Mesendoderm (in vitro differentiated cells): ENCODE data around the gene PAX1.

Source experiments
- DNase-seq: peaks from one replicate; pipeline ENCODE4 v3.0.0; 2013
- H2AK5ac ChIP-seq: 2 replicates; pipeline ENCODE4 v1.6.1; 2013; ENCODE audit warnings: low read length, inconsistent platforms
- H2BK120ac ChIP-seq: 2 replicates; pipeline ENCODE4 v1.6.1; 2013; ENCODE audit warnings: low read depth, mild to moderate bottlenecking, low read length, moderate library complexity, mixed read lengths
- H2BK15ac ChIP-seq: replicated peaks from 2 replicates; pipeline ENCODE4 v1.6.1; 2013; ENCODE audit warnings: low read depth, mild to moderate bottlenecking, moderate library complexity
- H2BK5ac ChIP-seq: 2 replicates; pipeline ENCODE4 v1.6.1; 2013; ENCODE audit warnings: low read length, inconsistent platforms
- H3K18ac ChIP-seq: 2 replicates; pipeline ENCODE4 v1.6.1; 2013; ENCODE audit warnings: mild to moderate bottlenecking, low read length, mixed read lengths
- H3K23ac ChIP-seq: one replicate; pipeline ENCODE4 v1.6.1; 2013; ENCODE audit warnings: low read length
- H3K27ac ChIP-seq: 2 replicates; pipeline ENCODE4 v1.5.1; 2013; ENCODE audit warnings: low read depth, mild to moderate bottlenecking, inconsistent platforms, low read length, moderate library complexity
- H3K27me3 ChIP-seq: 2 replicates; pipeline ENCODE4 v1.6.1; 2013; ENCODE audit warnings: low read length, control low read depth, mild to moderate bottlenecking, inconsistent platforms; ENCODE audit not compliant: insufficient read depth, poor library complexity
- H3K36me3 ChIP-seq: 2 replicates; pipeline ENCODE4 v1.6.1; 2013; ENCODE audit warnings: low read length, inconsistent platforms; ENCODE audit not compliant: control insufficient read depth, insufficient read depth
- H3K4ac ChIP-seq: one replicate; pipeline ENCODE4 v1.6.1; 2013; ENCODE audit warnings: low read depth, mild to moderate bottlenecking, low read length, moderate library complexity
- H3K4me1 ChIP-seq: 2 replicates; pipeline ENCODE4 v1.6.1; 2013; ENCODE audit warnings: low read depth, low read length, inconsistent platforms; ENCODE audit not compliant: control insufficient read depth
- H3K4me2 ChIP-seq: 2 replicates; pipeline ENCODE4 v1.6.1; 2013; ENCODE audit warnings: low read length
- H3K4me3 ChIP-seq: 2 replicates; pipeline ENCODE4 v1.5.1; 2013; ENCODE audit warnings: mild to moderate bottlenecking, low read length
- H3K56ac ChIP-seq: one replicate; pipeline ENCODE4 v1.6.1; 2013; ENCODE audit warnings: low read length
- H3K79me1 ChIP-seq: 2 replicates; pipeline ENCODE4 v1.6.1; 2013; ENCODE audit warnings: low read length, inconsistent platforms
- H3K79me2 ChIP-seq: 2 replicates; pipeline ENCODE4 v1.6.1; 2013; ENCODE audit warnings: mild to moderate bottlenecking, low read length; ENCODE audit not compliant: control insufficient read depth, insufficient read depth
- H3K9ac ChIP-seq: 2 replicates; pipeline ENCODE4 v1.6.1; 2013; ENCODE audit warnings: low read length, inconsistent platforms
- H4K5ac ChIP-seq: one replicate; pipeline ENCODE4 v1.6.1; 2013; ENCODE audit warnings: low read length
- H4K8ac ChIP-seq: one replicate; pipeline ENCODE4 v1.6.1; 2013; ENCODE audit warnings: low read depth, mild to moderate bottlenecking, control low read depth, low read length, moderate library complexity
- WGBS: extraction: QIAGEN DNeasy Blood & Tissue Kit; methylation state at CpG from one replicate; pipeline ENCODE4 v1.1.7; 2013; ENCODE audit warnings: low lambda C conversion rate, missing lambda C conversion rate; ENCODE audit not compliant: insufficient coverage; ENCODE audit errors: extremely low coverage; 5-methylcytosine and 5-hydroxymethylcytosine counted together

Gene PAX1

GRCh38 chr20:21739161-21739560 is 33.7 kb downstream of the PAX1 start:
- Histone ChIP-seq H2BK15ac (no peak overlapping the region), H3K9ac (no peak overlapping the region), H3K18ac (no peak overlapping the region), H4K8ac (no peak overlapping the region), H3K27me3 (no peaks in the 10 kb centered on the region), H3K4ac (no peak overlapping the region), H4K5ac (no peak overlapping the region), H3K79me2 (no peaks in the 10 kb centered on the region), H3K79me1 (no peaks in the 10 kb centered on the region), H3K4me3 (no peak overlapping the region), H3K4me1 (no peaks in the 10 kb centered on the region), H3K4me2 (no peak overlapping the region), H2BK5ac (no peak overlapping the region), H3K27ac (no peak overlapping the region), H3K23ac (no peak overlapping the region), H2AK5ac (no peak overlapping the region), H2BK120ac (no peak overlapping the region), H3K36me3 (no peaks in the 10 kb centered on the region), H3K56ac (no peak overlapping the region)
- WGBS, result no CpG with 5 or more reads among the region's 3 CpGs
- no peak for DNase-seq

DNA sequence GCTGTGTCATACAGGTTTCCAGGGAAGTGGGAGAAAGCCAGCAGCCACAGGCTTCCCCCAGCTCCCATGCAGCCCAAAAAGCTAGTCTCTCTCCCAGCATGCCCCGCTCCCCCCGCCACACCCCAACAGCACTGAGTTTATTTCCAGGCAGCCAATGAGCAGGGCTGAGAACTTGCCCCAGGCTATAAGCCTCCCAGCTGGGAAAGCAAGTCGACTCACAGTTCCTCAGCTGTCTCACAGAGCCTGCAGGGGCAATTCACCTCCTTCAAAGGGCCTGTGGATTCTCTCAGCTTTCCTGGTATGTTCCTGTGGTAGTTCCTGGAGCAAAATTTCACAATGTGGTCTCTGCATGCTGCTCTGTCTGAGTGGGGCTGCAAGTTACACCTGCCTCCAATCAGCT is 34.2 kb downstream of the PAX1 start:
- no CpG with 5 or more reads among the region's 3 CpGs for WGBS
- no peak overlapping the region for H3K4ac ChIP-seq
- no peak overlapping the region for H3K4me2 ChIP-seq
- no peak overlapping the region for H4K5ac ChIP-seq
- no peak overlapping the region for H3K56ac ChIP-seq
- no peak overlapping the region for H2BK15ac ChIP-seq
- H3K4me1 ChIP-seq, result no peaks in the 10 kb centered on the region
- no peak overlapping the region for H3K4me3 ChIP-seq
- peak; percentile 57 for DNase-seq
- H3K36me3 ChIP-seq, result no peaks in the 10 kb centered on the region
- H3K9ac ChIP-seq, result no peak overlapping the region
- H3K23ac ChIP-seq, result no peak overlapping the region
- no peak overlapping the region for H3K18ac ChIP-seq
- no peak overlapping the region for H2BK120ac ChIP-seq
- H3K79me2 ChIP-seq, result no peaks in the 10 kb centered on the region
- H3K27me3 ChIP-seq, result no peaks in the 10 kb centered on the region
- no peak overlapping the region for H2AK5ac ChIP-seq
- no peak overlapping the region for H2BK5ac ChIP-seq
- H3K27ac ChIP-seq, result no peak overlapping the region
- H3K79me1 ChIP-seq, result no peaks in the 10 kb centered on the region
- H4K8ac ChIP-seq, result no peak overlapping the region

DNA sequence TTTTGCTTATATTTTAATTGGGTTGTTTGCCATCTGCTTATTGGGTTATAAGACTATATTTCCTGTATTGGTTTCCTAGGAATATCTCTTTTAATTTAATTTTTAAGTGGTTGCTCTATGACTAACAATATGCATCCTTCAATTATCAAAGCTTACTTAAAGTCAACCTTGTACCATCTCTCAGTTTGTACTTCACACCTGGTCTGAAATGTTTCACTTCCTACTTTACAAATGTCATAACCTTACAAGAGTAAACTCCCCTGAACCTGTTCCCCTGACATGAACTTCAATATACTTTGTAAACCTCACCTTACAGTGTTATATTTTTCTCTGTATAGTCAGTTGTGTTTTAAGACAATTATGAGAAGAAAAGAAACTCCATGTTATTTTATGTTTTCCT is 35.8 kb downstream of the PAX1 start:
- DNase-seq, result no peak
- H3K23ac ChIP-seq, result no peak overlapping the region
- H3K4me2 ChIP-seq, result no peak overlapping the region
- no peak overlapping the region for H4K8ac ChIP-seq
- no peaks in the 10 kb centered on the region for H3K36me3 ChIP-seq
- no peak overlapping the region for H2AK5ac ChIP-seq
- H4K5ac ChIP-seq, result no peak overlapping the region
- no peak overlapping the region for H2BK15ac ChIP-seq
- H3K4me3 ChIP-seq, result no peak overlapping the region
- no peak overlapping the region for H2BK120ac ChIP-seq
- H3K79me1 ChIP-seq, result no peaks in the 10 kb centered on the region
- no peak overlapping the region for H3K56ac ChIP-seq
- H3K27me3 ChIP-seq, result no peaks in the 10 kb centered on the region
- H3K9ac ChIP-seq, result no peak overlapping the region
- no peak overlapping the region for H3K18ac ChIP-seq
- no peak overlapping the region for H3K4ac ChIP-seq
- H3K4me1 ChIP-seq, result no peaks in the 10 kb centered on the region
- H3K79me2 ChIP-seq, result no peaks in the 10 kb centered on the region
- no peak overlapping the region for H3K27ac ChIP-seq
- H2BK5ac ChIP-seq, result no peak overlapping the region

DNA sequence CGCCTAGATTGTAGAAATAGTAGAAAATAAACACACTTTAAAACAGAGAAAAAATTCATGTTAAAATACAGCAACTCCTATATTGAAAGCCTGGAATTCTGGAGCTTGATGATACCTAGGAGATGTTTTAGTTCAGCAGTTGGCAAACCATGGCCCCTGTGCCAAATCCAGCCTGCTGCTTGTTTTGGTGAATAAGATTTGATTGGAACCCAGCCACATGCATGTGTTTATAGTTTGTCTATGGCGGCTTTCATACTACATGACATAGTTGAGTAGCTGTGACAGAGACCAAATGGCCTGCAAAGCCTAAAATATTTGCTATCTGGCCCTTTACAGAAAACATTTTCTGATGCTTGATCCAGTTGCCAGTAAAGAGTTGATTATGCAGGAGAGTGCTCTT is 57.2 kb downstream of the PAX1 start:
- H3K23ac ChIP-seq, result no peak overlapping the region
- DNase-seq, result no peak
- no peak overlapping the region for H3K9ac ChIP-seq
- no peak overlapping the region for H2BK15ac ChIP-seq
- no peak overlapping the region for H2BK120ac ChIP-seq
- no peaks in the 10 kb centered on the region for H3K79me2 ChIP-seq
- H3K27me3 ChIP-seq, result no peaks in the 10 kb centered on the region
- no peak overlapping the region for H2BK5ac ChIP-seq
- H4K8ac ChIP-seq, result no peak overlapping the region
- no peak overlapping the region for H4K5ac ChIP-seq
- H3K4ac ChIP-seq, result no peak overlapping the region
- no peak overlapping the region for H2AK5ac ChIP-seq
- H3K79me1 ChIP-seq, result no peaks in the 10 kb centered on the region
- no peaks in the 10 kb centered on the region for H3K36me3 ChIP-seq
- H3K18ac ChIP-seq, result no peak overlapping the region
- no peak overlapping the region for H3K4me2 ChIP-seq
- H3K4me1 ChIP-seq, result no peaks in the 10 kb centered on the region
- no peak overlapping the region for H3K56ac ChIP-seq
- no CpG with 5 or more reads among the region's 2 CpGs for WGBS
- no peak overlapping the region for H3K4me3 ChIP-seq
- H3K27ac ChIP-seq, result no peak overlapping the region

- no peak overlapping the region for H3K9ac ChIP-seq
- no peaks in the 10 kb centered on the region for H3K79me2 ChIP-seq
- H2BK5ac ChIP-seq, result no peak overlapping the region
- DNase-seq, result no peak
- H3K4ac ChIP-seq, result no peak overlapping the region
- no peaks in the 10 kb centered on the region for H3K27me3 ChIP-seq
- no peak overlapping the region for H3K4me2 ChIP-seq
- H2BK15ac ChIP-seq, result no peak overlapping the region
- no peak overlapping the region for H3K4me3 ChIP-seq
- H3K36me3 ChIP-seq, result no peaks in the 10 kb centered on the region
- no peak overlapping the region for H3K27ac ChIP-seq
- no peak overlapping the region for H2AK5ac ChIP-seq
- H3K79me1 ChIP-seq, result no peaks in the 10 kb centered on the region
- no peaks in the 10 kb centered on the region for H3K4me1 ChIP-seq
- no peak overlapping the region for H2BK120ac ChIP-seq
- no CpG with 5 or more reads among the region's 10 CpGs for WGBS
- H3K23ac ChIP-seq, result no peak overlapping the region
- H3K18ac ChIP-seq, result no peak overlapping the region
- no peak overlapping the region for H3K56ac ChIP-seq
- H4K8ac ChIP-seq, result no peak overlapping the region
- no peak overlapping the region for H4K5ac ChIP-seq
Measured at GRCh38 chr20:21767200-21767738, 61.8 kb downstream of the PAX1 start.

- Histone ChIP-seq H3K23ac (no peak overlapping the region), H3K36me3 (no peaks in the 10 kb centered on the region), H2BK15ac (no peak overlapping the region), H3K18ac (no peak overlapping the region), H4K5ac (no peak overlapping the region), H3K9ac (peak overlapping the region; percentile 40), H3K79me2 (no peaks in the 10 kb centered on the region), H3K79me1 (no peaks in the 10 kb centered on the region), H2AK5ac (no peak overlapping the region), H3K4me3 (no peak overlapping the region), H2BK120ac (no peak overlapping the region), H3K27me3 (no peaks in the 10 kb centered on the region), H4K8ac (no peak overlapping the region), H3K4me2 (peak overlapping the region; percentile 63), H3K27ac (no peak overlapping the region), H3K4me1 (no peaks in the 10 kb centered on the region), H3K4ac (no peak overlapping the region), H3K56ac (peak overlapping the region; percentile 63), H2BK5ac (no peak overlapping the region)
- DNase-seq, result peak; percentile 89
- no CpG with 5 or more reads among the region's 22 CpGs for WGBS
Measured at GRCh38 chr20:21767739-21768223, 62.3 kb downstream of the PAX1 start.
